HL-60 (cell line): ENCODE results near the gene FAM204A.

Experiments
- CTCF ChIP-seq: IDR thresholded peaks from one replicate; pipeline ENCODE4 v1.5.1; 2011; ENCODE audit warnings: low read length, control low read depth, inconsistent platforms; ENCODE audit not compliant: insufficient read depth
- POLR2AphosphoS5 ChIP-seq: IDR thresholded peaks from 2 replicates; pipeline ENCODE4 v1.6.1; 2012; ENCODE audit warnings: low read depth

GRCh38 chr10:118369641-118370205, 27.6 kb upstream of the FAM204A start:
- TF ChIP-seq CTCF (no peak), POLR2AphosphoS5 (no peak)
